Activated T-helper 17 cell treated with anti-CD3 and anti-CD28 coated beads, Interleukin-2, amount 50 U/mL, for 72 hours (primary cell): ENCODE data around the gene CRYBG3. TPM values are rescaled to one million over a fixed set of nuclear protein-coding genes. Genes with fewer than 3 reads are reported as not detected.

ENCODE experiments used
- ATAC-seq: fragments of 150-1000 bp; cut with Tn5 transposase; replicated peaks from 2 replicates; pipeline ENCODE4 v1.10.0; 2021; ENCODE audit warnings: mild to moderate bottlenecking, moderate library complexity
- H3K27ac Mint-ChIP-seq: one replicate; pipeline ENCODE4 v1.8.0; 2022; ENCODE audit warnings: mixed read lengths
- H3K27me3 Mint-ChIP-seq: one replicate; pipeline ENCODE4 v1.8.0; 2022; ENCODE audit warnings: mixed read lengths
- H3K36me3 Mint-ChIP-seq: one replicate; pipeline ENCODE4 v1.8.0; 2022; ENCODE audit warnings: low read depth, mild to moderate bottlenecking, mixed read lengths
- H3K4me1 Mint-ChIP-seq: one replicate; pipeline ENCODE4 v1.8.0; 2022; ENCODE audit warnings: mixed read lengths
- H3K4me3 Mint-ChIP-seq: one replicate; pipeline ENCODE4 v1.8.0; 2022; ENCODE audit warnings: mild to moderate bottlenecking, mixed read lengths
- H3K9me3 Mint-ChIP-seq: one replicate; pipeline ENCODE4 v1.8.0; 2022; ENCODE audit warnings: mixed read lengths
- total RNA-seq, 2 donors: library from RNA; stranded (reverse); gene quantifications; one replicate each; pipeline ENCODE4 v1.2.3, GENCODE V29; 2022

The CRYBG3 gene
- total RNA-seq, 2 donors from 2014 or later, result 15.3 to 26.7 TPM

DNA sequence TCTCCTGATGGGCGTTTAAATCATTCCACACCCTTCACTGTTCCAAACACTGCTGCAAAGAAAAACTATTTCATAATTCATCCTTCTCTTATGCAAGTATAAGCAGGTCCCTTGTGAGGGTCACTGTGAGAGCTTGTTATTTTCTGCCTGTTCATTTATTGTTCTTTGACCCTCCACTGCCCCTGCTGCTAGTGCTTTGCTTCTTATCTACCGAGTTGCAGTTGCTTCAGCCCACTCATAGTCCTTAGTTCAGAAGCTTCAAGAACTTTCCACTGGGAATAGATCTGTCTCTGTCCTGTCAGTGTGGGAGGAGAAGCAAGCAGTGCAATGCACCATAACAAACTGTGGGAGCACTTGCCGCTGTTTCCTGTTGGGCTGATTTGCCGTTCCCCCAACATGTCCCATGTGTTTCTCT is 110.6 kb downstream of the CRYBG3 start:
- H3K27me3 Mint-ChIP-seq, result no peaks in the 10 kb centered on the region
- H3K36me3 Mint-ChIP-seq, result peaks cover 46% of the 10 kb centered on the region
- H3K9me3 Mint-ChIP-seq, result peaks cover 7% of the 10 kb centered on the region
- H3K4me1 Mint-ChIP-seq, result peaks cover 11% of the 10 kb centered on the region
- H3K4me3 Mint-ChIP-seq, result no peak overlapping the region
- no peak for ATAC-seq
- no peak overlapping the region for H3K27ac Mint-ChIP-seq

DNA sequence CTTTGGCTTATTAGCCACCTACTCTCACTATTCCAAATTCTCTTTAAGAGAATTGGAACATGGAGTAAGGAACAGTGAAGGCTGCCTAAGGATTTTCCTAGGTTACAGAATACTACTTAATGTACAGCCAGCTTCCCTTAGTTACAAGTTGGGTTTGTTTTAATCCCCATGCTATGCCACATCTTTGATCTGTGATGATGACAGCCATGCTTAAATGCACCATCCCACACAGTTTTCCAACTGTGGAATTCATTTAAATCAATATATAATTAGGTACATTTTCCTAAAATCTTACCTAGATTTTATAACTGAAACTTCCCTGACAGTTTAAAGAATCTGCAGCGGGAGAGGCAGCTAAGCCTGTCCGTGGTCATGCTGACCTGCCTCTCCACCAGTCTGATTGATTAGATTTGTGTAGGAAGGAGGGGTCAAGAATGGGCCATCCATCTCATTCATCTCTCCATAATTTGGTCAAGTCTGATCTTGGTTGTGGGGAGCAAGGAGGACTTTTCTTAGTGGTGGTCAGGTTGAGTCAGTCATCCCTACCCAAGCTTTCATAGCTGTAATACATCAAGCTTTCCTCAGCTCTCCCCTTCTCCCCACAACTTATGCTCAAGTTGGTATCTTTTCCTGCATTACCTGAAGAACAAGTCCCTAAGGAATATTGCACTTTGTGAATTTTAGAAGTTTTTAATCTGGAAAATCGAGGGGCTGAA is 113.3 kb downstream of the CRYBG3 start:
- Mint-ChIP-seq H3K9me3 (peaks cover 7% of the 10 kb centered on the region), H3K27me3 (no peaks in the 10 kb centered on the region), H3K4me1 (peaks cover 11% of the 10 kb centered on the region), H3K36me3 (peaks cover 54% of the 10 kb centered on the region), H3K4me3 (no peak overlapping the region), H3K27ac (peak overlapping the region; percentile 63)
- ATAC-seq, result peak; percentile 70

GRCh38 chr3:97935842-97936241 is 114.0 kb downstream of the CRYBG3 start:
- H3K4me3 Mint-ChIP-seq, result no peak overlapping the region
- H3K27me3 Mint-ChIP-seq, result no peaks in the 10 kb centered on the region
- H3K9me3 Mint-ChIP-seq, result peaks cover 6% of the 10 kb centered on the region
- H3K36me3 Mint-ChIP-seq, result peaks cover 54% of the 10 kb centered on the region
- H3K4me1 Mint-ChIP-seq, result peaks cover 11% of the 10 kb centered on the region
- ATAC-seq, result peak; percentile 74
- peak overlapping the region; percentile 63 for H3K27ac Mint-ChIP-seq

DNA sequence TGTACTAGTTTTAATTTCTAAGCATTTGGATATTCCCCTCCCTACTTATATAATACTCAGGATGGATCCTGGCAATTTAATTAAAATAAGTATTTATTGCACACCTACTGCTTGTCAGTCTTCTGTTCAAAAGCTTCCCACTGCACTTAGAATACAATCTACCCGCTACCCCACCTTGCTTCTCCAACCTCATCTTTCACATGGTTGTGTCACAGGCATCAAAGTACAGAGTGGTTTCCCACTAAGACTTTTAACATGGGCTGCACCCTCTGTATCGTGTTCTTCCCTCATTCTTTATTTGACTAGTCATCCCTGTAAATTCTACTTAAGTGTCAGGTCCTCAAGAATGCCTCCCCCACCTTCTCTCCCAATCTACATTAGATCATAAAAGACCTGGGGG is 115.4 kb downstream of the CRYBG3 start:
- peaks cover 11% of the 10 kb centered on the region for H3K4me1 Mint-ChIP-seq
- no peak overlapping the region for H3K4me3 Mint-ChIP-seq
- H3K27me3 Mint-ChIP-seq, result no peaks in the 10 kb centered on the region
- H3K9me3 Mint-ChIP-seq, result no peaks in the 10 kb centered on the region
- H3K36me3 Mint-ChIP-seq, result peaks cover 57% of the 10 kb centered on the region
- H3K27ac Mint-ChIP-seq, result no peak overlapping the region
- ATAC-seq, result no peak

GRCh38 chr3:97938444-97938843 is 116.6 kb downstream of the CRYBG3 start:
- no peaks in the 10 kb centered on the region for H3K9me3 Mint-ChIP-seq
- H3K4me1 Mint-ChIP-seq, result peaks cover 17% of the 10 kb centered on the region
- no peak overlapping the region for H3K27ac Mint-ChIP-seq
- no peak for ATAC-seq
- no peak overlapping the region for H3K4me3 Mint-ChIP-seq
- no peaks in the 10 kb centered on the region for H3K27me3 Mint-ChIP-seq
- H3K36me3 Mint-ChIP-seq, result peaks cover 69% of the 10 kb centered on the region

- no peak overlapping the region for H3K4me3 Mint-ChIP-seq
- no peak overlapping the region for H3K27ac Mint-ChIP-seq
- peaks cover 76% of the 10 kb centered on the region for H3K36me3 Mint-ChIP-seq
- H3K9me3 Mint-ChIP-seq, result no peaks in the 10 kb centered on the region
- no peaks in the 10 kb centered on the region for H3K27me3 Mint-ChIP-seq
- ATAC-seq, result no peak
- H3K4me1 Mint-ChIP-seq, result peaks cover 18% of the 10 kb centered on the region
Observed at GRCh38 chr3:97939401-97939800, 117.6 kb downstream of the CRYBG3 start.

DNA sequence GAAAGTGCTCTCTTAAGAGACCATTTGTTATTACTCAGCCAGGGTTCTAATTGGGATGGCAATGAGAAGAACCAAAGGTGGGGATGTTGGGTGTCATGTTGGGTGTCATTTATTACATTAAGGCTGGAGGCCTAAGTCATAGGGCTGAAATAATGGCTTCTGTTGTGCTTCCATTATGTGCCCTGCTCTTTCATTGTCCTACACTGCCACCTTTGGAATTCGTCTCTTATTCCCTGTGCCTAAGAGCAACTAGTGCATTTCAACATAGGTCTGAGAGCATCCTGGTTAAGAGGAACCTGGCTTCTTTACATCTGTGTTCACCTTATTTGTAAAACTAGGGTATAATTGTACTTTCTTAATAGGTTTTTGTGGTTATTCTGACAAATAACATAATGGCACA is 118.2 kb downstream of the CRYBG3 start:
- H3K27me3 Mint-ChIP-seq, result no peaks in the 10 kb centered on the region
- peaks cover 76% of the 10 kb centered on the region for H3K36me3 Mint-ChIP-seq
- peaks cover 18% of the 10 kb centered on the region for H3K4me1 Mint-ChIP-seq
- no peak overlapping the region for H3K27ac Mint-ChIP-seq
- H3K4me3 Mint-ChIP-seq, result no peak overlapping the region
- H3K9me3 Mint-ChIP-seq, result no peaks in the 10 kb centered on the region
- ATAC-seq, result no peak

DNA sequence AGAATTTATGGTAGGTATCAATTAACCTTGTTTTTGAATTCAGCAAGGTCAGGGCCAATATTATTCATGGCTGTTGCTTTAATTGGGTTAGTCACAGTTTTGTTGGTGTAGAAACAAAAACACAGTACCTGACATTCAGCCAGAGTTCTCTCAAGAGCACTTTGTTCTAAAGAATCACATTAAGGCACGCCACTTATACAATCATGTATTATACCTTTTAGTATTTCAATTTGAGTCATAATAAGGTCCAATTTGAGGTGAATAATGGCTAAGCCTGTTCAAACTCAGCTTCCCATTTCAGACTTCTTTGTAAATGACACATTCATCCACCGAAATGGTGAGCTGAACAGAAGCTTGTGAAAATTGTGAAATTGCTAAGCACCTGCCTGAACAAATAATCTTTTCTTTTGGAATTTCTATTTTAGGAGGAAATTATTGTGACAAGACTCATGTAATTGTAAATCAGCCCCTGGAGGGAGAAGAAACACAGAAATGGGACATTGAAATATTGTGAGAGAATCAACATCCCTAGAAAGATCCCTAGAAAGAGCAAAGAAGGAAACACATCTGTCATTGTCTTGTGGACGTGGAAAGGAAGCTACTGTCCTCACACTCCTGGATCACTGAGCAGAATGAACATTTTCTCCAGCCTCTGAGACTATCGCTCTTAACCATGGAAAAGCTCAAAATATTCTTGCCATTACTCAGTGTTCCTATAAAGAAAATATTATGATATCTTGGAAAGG is 121.2 kb downstream of the CRYBG3 start:
- peak; percentile 90 for ATAC-seq
- Mint-ChIP-seq H3K27ac (peak overlapping the region; percentile 90), H3K27me3 (no peaks in the 10 kb centered on the region), H3K4me3 (peak overlapping the region; percentile 48), H3K4me1 (peaks cover 7% of the 10 kb centered on the region), H3K9me3 (no peaks in the 10 kb centered on the region), H3K36me3 (peaks cover 84% of the 10 kb centered on the region)

DNA sequence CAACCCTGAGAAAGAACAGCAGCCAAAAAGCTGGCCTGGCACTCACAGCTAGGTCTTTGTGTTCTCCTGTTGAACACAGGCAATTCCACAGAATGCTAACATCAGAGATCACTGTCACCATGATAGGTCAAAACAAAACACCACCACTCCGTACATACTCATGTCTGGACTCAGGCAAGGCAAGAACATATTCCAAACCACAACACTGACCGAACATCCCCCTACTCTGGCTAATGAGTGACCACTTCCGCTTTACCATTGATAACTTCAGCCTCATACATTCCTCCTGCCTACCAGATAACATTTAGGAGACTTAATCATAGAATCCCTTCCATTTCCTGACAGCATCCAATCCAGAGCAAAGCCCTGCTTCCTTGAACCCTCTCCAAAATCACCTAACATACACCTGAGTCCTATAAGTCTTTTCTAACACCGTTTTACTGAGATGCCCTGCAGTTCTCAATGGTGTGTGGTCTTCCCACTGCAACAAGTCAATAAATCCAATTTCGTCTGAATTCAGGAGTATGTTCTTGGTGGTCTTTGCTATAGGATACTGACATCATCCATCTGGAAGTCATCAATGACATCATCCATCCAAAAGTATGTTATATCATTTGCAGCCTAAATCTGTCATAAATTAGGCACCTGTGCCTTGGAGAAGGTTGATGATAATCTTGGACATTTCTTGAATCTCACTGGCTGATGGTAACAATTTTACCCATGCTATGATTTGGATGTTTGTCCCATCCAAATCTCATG is 126.7 kb downstream of the CRYBG3 start:
- Mint-ChIP-seq H3K27ac (peak overlapping the region; percentile 11), H3K27me3 (no peaks in the 10 kb centered on the region), H3K36me3 (peaks cover 97% of the 10 kb centered on the region), H3K4me3 (no peak overlapping the region), H3K9me3 (no peaks in the 10 kb centered on the region), H3K4me1 (no peaks in the 10 kb centered on the region)
- no peak for ATAC-seq

- no peak overlapping the region for H3K4me3 Mint-ChIP-seq
- peaks cover 95% of the 10 kb centered on the region for H3K36me3 Mint-ChIP-seq
- ATAC-seq, result no peak
- H3K9me3 Mint-ChIP-seq, result no peaks in the 10 kb centered on the region
- no peaks in the 10 kb centered on the region for H3K4me1 Mint-ChIP-seq
- H3K27me3 Mint-ChIP-seq, result no peaks in the 10 kb centered on the region
- peak overlapping the region; percentile 43 for H3K27ac Mint-ChIP-seq
Observed at GRCh38 chr3:97949110-97949485, 127.3 kb downstream of the CRYBG3 start.

DNA sequence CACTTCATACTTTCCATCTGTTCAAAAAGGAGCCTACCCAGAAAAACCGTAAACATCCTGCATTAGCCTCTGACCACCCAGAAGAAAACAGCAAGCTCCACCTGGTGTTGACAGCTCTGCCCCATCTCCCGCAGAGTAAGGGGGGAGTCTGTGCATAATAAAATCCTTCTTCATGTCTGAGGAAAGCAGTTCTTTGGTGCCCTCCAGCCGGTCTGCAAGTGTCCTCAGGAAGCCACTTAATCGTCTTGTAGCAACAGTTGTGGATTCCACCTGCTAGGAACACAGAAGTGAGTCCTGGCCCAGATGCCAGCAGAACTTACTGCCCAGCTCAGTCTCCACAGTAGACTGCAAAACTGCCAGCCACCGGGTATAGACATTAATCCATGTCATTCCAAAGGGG is 127.9 kb downstream of the CRYBG3 start:
- Mint-ChIP-seq H3K36me3 (peaks cover 95% of the 10 kb centered on the region), H3K9me3 (no peaks in the 10 kb centered on the region), H3K4me1 (no peaks in the 10 kb centered on the region), H3K27ac (peak overlapping the region; percentile 43), H3K4me3 (no peak overlapping the region), H3K27me3 (no peaks in the 10 kb centered on the region)
- ATAC-seq, result no peak

DNA sequence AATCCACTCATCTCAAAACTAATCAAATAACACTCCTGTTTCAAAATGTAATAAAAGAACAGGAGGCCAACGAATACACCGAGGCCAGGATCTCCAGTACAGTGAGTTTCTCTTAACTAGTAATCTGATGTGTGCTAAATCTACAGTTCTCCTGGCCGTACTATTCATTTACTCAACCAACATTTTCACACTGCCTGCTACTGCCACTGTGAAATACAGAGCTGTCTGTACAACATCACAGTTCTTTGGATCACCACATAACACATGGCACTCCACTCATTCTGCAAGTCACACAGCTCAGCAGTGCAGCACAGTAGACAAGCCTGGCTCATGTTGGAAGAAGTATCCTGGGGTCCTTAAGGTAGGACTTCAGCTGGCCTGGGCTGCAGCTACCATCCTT is 128.5 kb downstream of the CRYBG3 start:
- ATAC-seq, result peak; percentile 56
- Mint-ChIP-seq H3K27me3 (no peaks in the 10 kb centered on the region), H3K9me3 (no peaks in the 10 kb centered on the region), H3K36me3 (peaks cover 95% of the 10 kb centered on the region), H3K4me3 (no peak overlapping the region), H3K4me1 (no peaks in the 10 kb centered on the region), H3K27ac (peak overlapping the region; percentile 21)

DNA sequence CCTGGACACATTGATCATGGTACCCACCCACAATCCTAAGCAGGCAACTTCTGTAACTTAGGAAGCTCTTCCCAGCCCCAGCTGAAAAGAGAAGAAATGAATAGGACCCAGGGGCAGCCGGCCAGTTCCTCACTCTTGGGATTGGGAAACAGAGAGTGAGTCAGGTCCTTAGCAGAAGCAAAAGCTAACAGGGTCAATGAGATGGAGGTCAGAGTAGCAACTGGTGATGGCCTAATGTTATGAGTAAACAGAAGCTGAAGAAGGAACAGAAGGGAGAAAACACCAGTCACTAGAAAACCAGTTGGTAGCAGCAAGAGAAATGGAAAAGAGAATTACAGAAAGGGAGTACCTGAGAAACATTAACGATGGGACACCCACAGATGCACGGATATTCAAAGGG is 130.5 kb downstream of the CRYBG3 start:
- no peaks in the 10 kb centered on the region for H3K9me3 Mint-ChIP-seq
- H3K27me3 Mint-ChIP-seq, result no peaks in the 10 kb centered on the region
- H3K4me1 Mint-ChIP-seq, result no peaks in the 10 kb centered on the region
- H3K27ac Mint-ChIP-seq, result no peak overlapping the region
- peaks cover 92% of the 10 kb centered on the region for H3K36me3 Mint-ChIP-seq
- no peak for ATAC-seq
- no peak overlapping the region for H3K4me3 Mint-ChIP-seq

DNA sequence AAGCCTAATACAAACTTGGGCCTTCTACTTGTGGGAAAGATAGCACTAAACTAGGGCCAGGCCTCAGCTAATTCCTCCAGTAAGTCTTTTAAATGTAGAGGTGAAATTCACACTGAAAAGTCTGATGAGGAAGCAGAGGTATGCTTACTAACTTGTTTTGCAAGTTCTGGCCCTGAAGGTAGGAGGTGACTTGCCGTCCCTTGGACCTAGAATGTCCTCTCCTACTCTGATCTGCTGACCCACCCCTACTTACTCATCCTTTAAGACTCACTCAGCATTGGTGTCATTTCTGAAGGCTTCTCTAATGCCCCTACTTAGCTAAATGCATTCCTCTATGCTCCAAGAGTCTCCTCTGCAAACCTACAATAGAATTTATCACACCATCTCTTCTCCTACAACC is 131.1 kb downstream of the CRYBG3 start:
- no peaks in the 10 kb centered on the region for H3K9me3 Mint-ChIP-seq
- H3K4me3 Mint-ChIP-seq, result no peak overlapping the region
- H3K27me3 Mint-ChIP-seq, result no peaks in the 10 kb centered on the region
- H3K36me3 Mint-ChIP-seq, result peaks cover 92% of the 10 kb centered on the region
- H3K4me1 Mint-ChIP-seq, result no peaks in the 10 kb centered on the region
- no peak overlapping the region for H3K27ac Mint-ChIP-seq
- no peak for ATAC-seq
